HepG2 (cell line): Measurements from ENCODE around the gene DNAJC7. TPM values are rescaled to one million over a fixed set of nuclear protein-coding genes. Genes with fewer than 3 reads are reported as not detected.
A peak's percentile ranks its signal among the peaks of the same experiment; 100 is the strongest.

ENCODE experiments used
- ARID2 ChIP-seq: sonication (generic); formaldehyde crosslinking; IDR thresholded peaks from 2 replicates; pipeline ENCODE4 v1.8.1; 2022; ENCODE audit warnings: mild to moderate bottlenecking, missing genetic modification reagents, borderline replicate concordance
- GATA4 ChIP-seq: sonication (generic); IDR thresholded peaks from 2 replicates; pipeline ENCODE4 v1.6.1; 2016; ENCODE audit warnings: antibody characterized with exemption, low read depth, borderline replicate concordance
- GTF3A ChIP-seq: sonication (generic); formaldehyde crosslinking; conservative IDR thresholded peaks from 2 replicates; pipeline ENCODE4 v1.4.0; 2020; ENCODE audit warnings: mild to moderate bottlenecking, missing genetic modification reagents
- HOXA9 ChIP-seq: sonication (generic); formaldehyde crosslinking; IDR thresholded peaks from 2 replicates; pipeline ENCODE4 v1.8.1; 2022; ENCODE audit warnings: missing genetic modification reagents, mild to moderate bottlenecking, moderate library complexity, borderline replicate concordance
- MAFF ChIP-seq: IDR thresholded peaks from 2 replicates; pipeline ENCODE4 v1.6.1; 2011; ENCODE audit warnings: low read depth, low read length, improper control_type of control experiment
- RARG ChIP-seq: sonication (generic); formaldehyde crosslinking; IDR thresholded peaks from 2 replicates; pipeline ENCODE4 v1.4.0; 2020; ENCODE audit warnings: low read depth, mild to moderate bottlenecking, missing genetic modification reagents
- SP4 ChIP-seq: sonication (generic); formaldehyde crosslinking; IDR thresholded peaks from 2 replicates; pipeline ENCODE4 v1.8.1; 2023; ENCODE audit warnings: mild to moderate bottlenecking, missing genetic modification reagents
- ZFP62 ChIP-seq: sonication (generic); formaldehyde crosslinking; IDR thresholded peaks from 2 replicates; pipeline ENCODE4 v1.4.0; 2020; ENCODE audit warnings: missing genetic modification reagents
- ZNF317 ChIP-seq: sonication (generic); formaldehyde crosslinking; IDR thresholded peaks from 2 replicates; pipeline ENCODE4 v1.5.0; 2020; ENCODE audit warnings: mild to moderate bottlenecking, missing genetic modification reagents
- ZNF441 ChIP-seq: sonication (generic); formaldehyde crosslinking; IDR thresholded peaks from 2 replicates; pipeline ENCODE4 v1.7.0; 2021; ENCODE audit warnings: missing genetic modification reagents, borderline replicate concordance
- ZNF451 ChIP-seq: sonication (generic); formaldehyde crosslinking; IDR thresholded peaks from 2 replicates; pipeline ENCODE4 v1.5.0; 2020; ENCODE audit warnings: mild to moderate bottlenecking, missing genetic modification reagents
- ZNF558 ChIP-seq: sonication (generic); formaldehyde crosslinking; IDR thresholded peaks from 2 replicates; pipeline ENCODE4 v1.9.0; 2022; ENCODE audit warnings: mild to moderate bottlenecking, missing genetic modification reagents, borderline replicate concordance
- ZNF605 ChIP-seq: sonication (generic); formaldehyde crosslinking; IDR thresholded peaks from 2 replicates; pipeline ENCODE4 v1.8.0; 2022; ENCODE audit warnings: mild to moderate bottlenecking, missing genetic modification reagents
- ZNF772 ChIP-seq: sonication (generic); formaldehyde crosslinking; IDR thresholded peaks from 2 replicates; pipeline ENCODE4 v1.5.0; 2020; ENCODE audit warnings: mild to moderate bottlenecking, missing genetic modification reagents
- polyA plus RNA-seq, 8 experiments: library from polyadenylated mRNA; depleted of rRNA in 3 of 8; stranded (reverse) in 7 of 8; unstranded in 1 of 8; fragments of >200 nt; fragmentation: Illumina TruSeq in 4 of 8; extraction: Trizol in 4 of 8; gene quantifications; 2 replicates each; pipeline versions ENCODE4 v1.2.1 to v1.2.3, GENCODE V29; 2011 to 2016; ENCODE audit warnings: low read depth in 4 of 8, missing spikeins in 1 of 8, mixed read lengths in 1 of 8; ENCODE audit not compliant: insufficient read depth in 1 of 8
- total RNA-seq, 5 experiments: library from RNA; depleted of rRNA; stranded (reverse); fragments of >200 nt; fragmentation: Illumina TruSeq; extraction: Trizol; gene quantifications; 2 replicates each; pipeline ENCODE4 v1.2.3, GENCODE V29; 2016; ENCODE audit warnings: low read depth in 1 of 5
- TF ChIP-seq, protein P1 (sequence below): sonication (generic); formaldehyde crosslinking; IDR thresholded peaks from 2 replicates; pipeline ENCODE4 v1.8.1; 2023; ENCODE audit warnings: mild to moderate bottlenecking, inconsistent platforms, moderate library complexity, missing genetic modification reagents, borderline replicate concordance
- TF ChIP-seq, protein P2 (sequence below): sonication (generic); formaldehyde crosslinking; conservative IDR thresholded peaks from 2 replicates; pipeline ENCODE4 v1.8.0; 2022; ENCODE audit warnings: low read depth, missing genetic modification reagents
- TF ChIP-seq, protein P3 (sequence below): fragments of 450-650 bp; IDR thresholded peaks from 2 replicates; pipeline ENCODE4 v1.6.1; 2017
- TF ChIP-seq, protein P4 (sequence below): sonication (generic); formaldehyde crosslinking; IDR thresholded peaks from 2 replicates; pipeline ENCODE4 v1.5.1; 2020; ENCODE audit warnings: mild to moderate bottlenecking, missing genetic modification reagents, borderline replicate concordance

Gene DNAJC7
- total and polyA plus RNA-seq, 2 of the 13 experiments (the other 11 are each of a cell fraction or from before 2014, with no cell fraction given), result 47.7 to 132 TPM

DNA sequence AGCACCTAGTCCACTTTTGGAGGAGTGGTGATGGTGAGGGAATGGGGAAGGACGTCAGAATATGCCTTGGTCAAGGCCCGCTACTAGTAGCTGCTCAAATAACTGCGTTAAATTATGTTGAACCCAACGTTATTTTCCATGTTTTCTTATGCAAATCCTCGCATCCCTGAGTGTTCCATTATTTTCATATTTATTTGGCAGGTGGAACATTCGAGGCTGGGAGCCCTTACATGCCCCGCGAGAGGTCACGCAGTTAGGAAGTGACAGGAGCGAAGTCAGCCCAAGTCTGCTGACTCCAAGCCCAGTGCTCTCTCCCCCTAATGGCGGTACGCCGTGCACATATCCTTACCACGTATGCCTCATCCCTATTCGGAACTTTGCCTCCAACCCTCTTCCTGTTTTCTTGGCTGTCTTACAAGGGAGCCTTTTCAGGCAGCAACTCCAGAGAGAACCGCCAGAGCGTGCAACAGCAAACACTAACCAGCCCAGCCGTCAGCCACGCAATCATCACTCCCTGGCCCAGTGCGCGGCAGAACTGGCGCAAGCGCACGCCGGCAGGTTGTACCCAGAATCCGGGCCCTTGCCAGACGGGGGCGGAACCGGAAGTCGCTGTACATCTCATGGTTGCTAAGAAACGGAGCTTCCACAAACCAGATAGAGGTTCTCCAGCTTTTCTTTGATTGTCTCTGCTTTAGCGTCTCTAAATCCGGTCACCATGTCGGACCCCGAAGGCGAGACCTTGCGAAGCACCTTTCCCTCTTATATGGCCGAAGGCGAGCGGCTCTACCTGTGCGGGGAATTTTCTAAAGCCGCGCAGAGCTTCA is 87.0 kb downstream of the DNAJC7 start, which contains the start of gene ODAD4 (continued):
- TF ChIP-seq, protein P1, sequence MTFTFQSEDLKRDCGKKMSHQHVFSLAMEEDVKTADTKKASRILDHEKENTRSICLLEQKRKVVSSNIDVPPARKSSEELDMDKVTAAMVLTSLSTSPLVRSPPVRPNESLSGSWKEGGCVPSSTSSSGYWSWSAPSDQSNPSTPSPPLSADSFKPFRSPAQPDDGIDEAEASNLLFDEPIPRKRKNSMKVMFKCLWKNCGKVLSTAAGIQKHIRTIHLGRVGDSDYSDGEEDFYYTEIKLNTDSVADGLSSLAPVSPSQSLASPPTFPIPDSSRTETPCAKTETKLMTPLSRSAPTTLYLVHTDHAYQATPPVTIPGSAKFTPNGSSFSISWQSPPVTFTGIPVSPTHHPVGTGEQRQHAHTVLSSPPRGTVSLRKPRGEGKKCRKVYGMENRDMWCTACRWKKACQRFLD (CRISPR knock-in tag), result peak; percentile 71; the same call in 1 of the 2 replicates
- TF ChIP-seq ZNF317 (CRISPR knock-in tag), result peak; percentile 92
- TF ChIP-seq HOXA9 (CRISPR knock-in tag), result no peak
- TF ChIP-seq, protein P2, sequence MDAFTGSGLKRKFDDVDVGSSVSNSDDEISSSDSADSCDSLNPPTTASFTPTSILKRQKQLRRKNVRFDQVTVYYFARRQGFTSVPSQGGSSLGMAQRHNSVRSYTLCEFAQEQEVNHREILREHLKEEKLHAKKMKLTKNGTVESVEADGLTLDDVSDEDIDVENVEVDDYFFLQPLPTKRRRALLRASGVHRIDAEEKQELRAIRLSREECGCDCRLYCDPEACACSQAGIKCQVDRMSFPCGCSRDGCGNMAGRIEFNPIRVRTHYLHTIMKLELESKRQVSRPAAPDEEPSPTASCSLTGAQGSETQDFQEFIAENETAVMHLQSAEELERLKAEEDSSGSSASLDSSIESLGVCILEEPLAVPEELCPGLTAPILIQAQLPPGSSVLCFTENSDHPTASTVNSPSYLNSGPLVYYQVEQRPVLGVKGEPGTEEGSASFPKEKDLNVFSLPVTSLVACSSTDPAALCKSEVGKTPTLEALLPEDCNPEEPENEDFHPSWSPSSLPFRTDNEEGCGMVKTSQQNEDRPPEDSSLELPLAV (CRISPR knock-in tag), result no peak
- TF ChIP-seq ZNF558, result no peak
- TF ChIP-seq ARID2, result no peak
- TF ChIP-seq ZNF605 (CRISPR knock-in tag), result peak; percentile 96
- TF ChIP-seq, protein P3, sequence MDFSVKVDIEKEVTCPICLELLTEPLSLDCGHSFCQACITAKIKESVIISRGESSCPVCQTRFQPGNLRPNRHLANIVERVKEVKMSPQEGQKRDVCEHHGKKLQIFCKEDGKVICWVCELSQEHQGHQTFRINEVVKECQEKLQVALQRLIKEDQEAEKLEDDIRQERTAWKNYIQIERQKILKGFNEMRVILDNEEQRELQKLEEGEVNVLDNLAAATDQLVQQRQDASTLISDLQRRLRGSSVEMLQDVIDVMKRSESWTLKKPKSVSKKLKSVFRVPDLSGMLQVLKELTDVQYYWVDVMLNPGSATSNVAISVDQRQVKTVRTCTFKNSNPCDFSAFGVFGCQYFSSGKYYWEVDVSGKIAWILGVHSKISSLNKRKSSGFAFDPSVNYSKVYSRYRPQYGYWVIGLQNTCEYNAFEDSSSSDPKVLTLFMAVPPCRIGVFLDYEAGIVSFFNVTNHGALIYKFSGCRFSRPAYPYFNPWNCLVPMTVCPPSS, result no peak
- TF ChIP-seq ZFP62, result no peak
- no peak for TF ChIP-seq ZNF441
- peak; percentile 27; the same call in 1 of the 2 replicates for TF ChIP-seq MAFF
- TF ChIP-seq RARG (CRISPR knock-in tag), result no peak
- peak; percentile 36; the same call in 1 of the 2 replicates for TF ChIP-seq SP4 (CRISPR knock-in tag)
- peak; percentile 81; the same call in 1 of the 2 replicates for TF ChIP-seq GTF3A (CRISPR knock-in tag)
- peak; percentile 93 for TF ChIP-seq ZNF772 (CRISPR knock-in tag)
- TF ChIP-seq, protein P4, sequence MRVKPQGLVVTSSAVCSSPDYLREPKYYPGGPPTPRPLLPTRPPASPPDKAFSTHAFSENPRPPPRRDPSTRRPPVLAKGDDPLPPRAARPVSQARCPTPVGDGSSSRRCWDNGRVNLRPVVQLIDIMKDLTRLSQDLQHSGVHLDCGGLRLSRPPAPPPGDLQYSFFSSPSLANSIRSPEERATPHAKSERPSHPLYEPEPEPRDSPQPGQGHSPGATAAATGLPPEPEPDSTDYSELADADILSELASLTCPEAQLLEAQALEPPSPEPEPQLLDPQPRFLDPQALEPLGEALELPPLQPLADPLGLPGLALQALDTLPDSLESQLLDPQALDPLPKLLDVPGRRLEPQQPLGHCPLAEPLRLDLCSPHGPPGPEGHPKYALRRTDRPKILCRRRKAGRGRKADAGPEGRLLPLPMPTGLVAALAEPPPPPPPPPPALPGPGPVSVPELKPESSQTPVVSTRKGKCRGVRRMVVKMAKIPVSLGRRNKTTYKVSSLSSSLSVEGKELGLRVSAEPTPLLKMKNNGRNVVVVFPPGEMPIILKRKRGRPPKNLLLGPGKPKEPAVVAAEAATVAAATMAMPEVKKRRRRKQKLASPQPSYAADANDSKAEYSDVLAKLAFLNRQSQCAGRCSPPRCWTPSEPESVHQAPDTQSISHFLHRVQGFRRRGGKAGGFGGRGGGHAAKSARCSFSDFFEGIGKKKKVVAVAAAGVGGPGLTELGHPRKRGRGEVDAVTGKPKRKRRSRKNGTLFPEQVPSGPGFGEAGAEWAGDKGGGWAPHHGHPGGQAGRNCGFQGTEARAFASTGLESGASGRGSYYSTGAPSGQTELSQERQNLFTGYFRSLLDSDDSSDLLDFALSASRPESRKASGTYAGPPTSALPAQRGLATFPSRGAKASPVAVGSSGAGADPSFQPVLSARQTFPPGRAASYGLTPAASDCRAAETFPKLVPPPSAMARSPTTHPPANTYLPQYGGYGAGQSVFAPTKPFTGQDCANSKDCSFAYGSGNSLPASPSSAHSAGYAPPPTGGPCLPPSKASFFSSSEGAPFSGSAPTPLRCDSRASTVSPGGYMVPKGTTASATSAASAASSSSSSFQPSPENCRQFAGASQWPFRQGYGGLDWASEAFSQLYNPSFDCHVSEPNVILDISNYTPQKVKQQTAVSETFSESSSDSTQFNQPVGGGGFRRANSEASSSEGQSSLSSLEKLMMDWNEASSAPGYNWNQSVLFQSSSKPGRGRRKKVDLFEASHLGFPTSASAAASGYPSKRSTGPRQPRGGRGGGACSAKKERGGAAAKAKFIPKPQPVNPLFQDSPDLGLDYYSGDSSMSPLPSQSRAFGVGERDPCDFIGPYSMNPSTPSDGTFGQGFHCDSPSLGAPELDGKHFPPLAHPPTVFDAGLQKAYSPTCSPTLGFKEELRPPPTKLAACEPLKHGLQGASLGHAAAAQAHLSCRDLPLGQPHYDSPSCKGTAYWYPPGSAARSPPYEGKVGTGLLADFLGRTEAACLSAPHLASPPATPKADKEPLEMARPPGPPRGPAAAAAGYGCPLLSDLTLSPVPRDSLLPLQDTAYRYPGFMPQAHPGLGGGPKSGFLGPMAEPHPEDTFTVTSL (CRISPR knock-in tag), result peak; percentile 48; the same call in 1 of the 2 replicates
- TF ChIP-seq GATA4, result peak; percentile 74
- peak; percentile 93 for TF ChIP-seq ZNF451 (CRISPR knock-in tag)
